Thyroid gland (tissue), 4 donors: Measurements from ENCODE around the gene GALNTL6. TPM values are rescaled to one million over a fixed set of nuclear protein-coding genes. Genes with fewer than 3 reads are reported as not detected.

Experiments
- DNase-seq, 2 donors: peaks; one replicate each; pipeline ENCODE4 v3.0.0-alpha.2; 2019
- H3K27ac ChIP-seq, 3 donors: fragments of 200-600 bp; sonication (generic); 1 replicate in 2 of 3; 2 replicates in 1 of 3; pipeline ENCODE4 v1.5.1; 2016 to 2019; ENCODE audit warnings: mild to moderate bottlenecking in 1 of 3, moderate library complexity in 1 of 3
- H3K27me3 ChIP-seq: fragments of 200-600 bp; sonication (generic); one replicate; pipeline ENCODE4 v1.5.1; 2019
- H3K36me3 ChIP-seq, 2 donors: fragments of 200-600 bp; sonication (generic); one replicate each; pipeline ENCODE4 v1.5.1; 2016 to 2019
- H3K4me1 ChIP-seq, 2 donors: fragments of 200-600 bp; sonication (generic); one replicate each; pipeline ENCODE4 v1.5.1; 2017 to 2019
- H3K4me3 ChIP-seq, 3 donors: fragments of 200-600 bp; sonication (generic); replicated peaks in 1 of 3; 1 replicate in 2 of 3; 2 replicates in 1 of 3; pipeline ENCODE4 v1.5.1; 2016; ENCODE audit warnings: mild to moderate bottlenecking in 1 of 3
- H3K9me3 ChIP-seq: fragments of 200-600 bp; sonication (generic); one replicate; pipeline ENCODE4 v1.5.1; 2017
- CTCF ChIP-seq, 6 experiments: fragments of 200-600 bp in 3 of 6; fragments of 450-650 bp in 3 of 6; sonication (generic) in 3 of 6; IDR thresholded peaks; one replicate each; pipeline ENCODE4 v1.5.1; 2016 to 2019; ENCODE audit warnings: antibody characterized with exemption in 6 of 6, mild to moderate bottlenecking in 2 of 6, inconsistent platforms in 1 of 6, moderate library complexity in 1 of 6
- POLR2A ChIP-seq, 2 donors: fragments of 450-650 bp; IDR thresholded peaks; one replicate each; pipeline ENCODE4 v1.6.1; 2017; ENCODE audit warnings: antibody characterized with exemption in 2 of 2, mild to moderate bottlenecking in 2 of 2, moderate library complexity in 1 of 2
- whole genome bisulfite sequencing, 2 donors: methylation state at CpG; one replicate each; pipeline ENCODE4 v1.1.5; 2017; 5-methylcytosine and 5-hydroxymethylcytosine counted together
- intact Hi-C: fragments of 100-400 bp; cut with DNase I; formaldehyde crosslinking; loops from one replicate; pipeline ENCODE4 v1.15.1; 2023
- total RNA-seq, 4 donors: library from RNA; depleted of rRNA; stranded (reverse); fragments of >200 nt; gene quantifications; one replicate each; pipeline ENCODE4 v1.2.3, GENCODE V29; 2016

Gene GALNTL6
- total RNA-seq, 4 donors from 2014 or later: not detected

GRCh38 chr4:172740434-172740833 lies 927.2 kb downstream of the GALNTL6 start:
- 32 to 93% methylated on average over 1 of the region's 1 CpG for WGBS, 2 donors
- intact Hi-C loops: no loop called here
- no peaks in the 10 kb centered on the region for H3K4me1 ChIP-seq

GRCh38 chr4:172750910-172751309 lies 937.7 kb downstream of the GALNTL6 start:
- no peak overlapping the region for H3K27ac ChIP-seq
- WGBS, 2 donors: 81 to 96% methylated on average over 1 of the region's 1 CpG
- H3K27me3 ChIP-seq: no peaks in the 10 kb centered on the region
- no peaks in the 10 kb centered on the region for H3K36me3 ChIP-seq
- no peaks in the 10 kb centered on the region for H3K9me3 ChIP-seq
- H3K4me3 ChIP-seq: no peak overlapping the region
- DNase-seq: no peak
- no peak for TF ChIP-seq POLR2A (IDR thresholded peaks at IDR 0.05)
- no peak for TF ChIP-seq CTCF (IDR thresholded peaks at IDR 0.05)
- intact Hi-C loops: no loop called here
- peaks cover 0 to 4% of the 10 kb centered on the region in 2 donors for H3K4me1 ChIP-seq

More at GRCh38 chr4:172740434-172740833, 927.2 kb downstream of the GALNTL6 start:
- Histone ChIP-seq H3K27ac (no peak overlapping the region), H3K9me3 (no peaks in the 10 kb centered on the region), H3K4me3 (no peak overlapping the region), H3K27me3 (no peaks in the 10 kb centered on the region), H3K36me3 (no peaks in the 10 kb centered on the region)
- no peak for DNase-seq
- TF ChIP-seq CTCF (IDR thresholded peaks at IDR 0.05) (no peak), POLR2A (IDR thresholded peaks at IDR 0.05) (no peak)

- no peak overlapping the region for H3K27ac ChIP-seq
- no peak for TF ChIP-seq POLR2A (IDR thresholded peaks at IDR 0.05)
- TF ChIP-seq CTCF (IDR thresholded peaks at IDR 0.05): no peak
- peaks cover 0 to 4% of the 10 kb centered on the region in 2 donors for H3K4me1 ChIP-seq
- H3K27me3 ChIP-seq: no peaks in the 10 kb centered on the region
- no peaks in the 10 kb centered on the region for H3K9me3 ChIP-seq
- WGBS, 2 donors: 77 to 80% methylated on average over 2 of the region's 2 CpGs
- intact Hi-C loops: no loop called here
- no peaks in the 10 kb centered on the region for H3K36me3 ChIP-seq
- no peak overlapping the region for H3K4me3 ChIP-seq
- no peak for DNase-seq
Measured at GRCh38 chr4:172751550-172751949, 938.3 kb downstream of the GALNTL6 start.

GRCh38 chr4:172758586-172759340 lies 945.6 kb downstream of the GALNTL6 start:
- Histone ChIP-seq H3K4me1 (peaks cover 4 to 5% of the 10 kb centered on the region in 2 donors), H3K27ac (no peak overlapping the region), H3K9me3 (no peaks in the 10 kb centered on the region), H3K4me3 (no peak overlapping the region), H3K36me3 (no peaks in the 10 kb centered on the region), H3K27me3 (no peaks in the 10 kb centered on the region)
- 78 to 82% methylated on average over 2 of the region's 2 CpGs for WGBS, 2 donors
- intact Hi-C loops: no loop called here
- no peak for DNase-seq
- no peak for TF ChIP-seq POLR2A (IDR thresholded peaks at IDR 0.05)
- no peak for TF ChIP-seq CTCF (IDR thresholded peaks at IDR 0.05)

GRCh38 chr4:172760512-172760911 lies 947.3 kb downstream of the GALNTL6 start:
- no peaks in the 10 kb centered on the region for H3K27me3 ChIP-seq
- DNase-seq: no peak
- intact Hi-C loops: no loop called here
- H3K27ac ChIP-seq: no peak overlapping the region
- H3K9me3 ChIP-seq: no peaks in the 10 kb centered on the region
- peaks cover 3 to 5% of the 10 kb centered on the region in 2 donors for H3K4me1 ChIP-seq
- no peak overlapping the region for H3K4me3 ChIP-seq
- no peak for TF ChIP-seq CTCF (IDR thresholded peaks at IDR 0.05)
- no peak for TF ChIP-seq POLR2A (IDR thresholded peaks at IDR 0.05)
- no peaks in the 10 kb centered on the region for H3K36me3 ChIP-seq
- 94 to 97% methylated on average over 6 of the region's 6 CpGs for WGBS, 2 donors
